Measurements from ENCODE around the gene ADGRG4.

DNA sequence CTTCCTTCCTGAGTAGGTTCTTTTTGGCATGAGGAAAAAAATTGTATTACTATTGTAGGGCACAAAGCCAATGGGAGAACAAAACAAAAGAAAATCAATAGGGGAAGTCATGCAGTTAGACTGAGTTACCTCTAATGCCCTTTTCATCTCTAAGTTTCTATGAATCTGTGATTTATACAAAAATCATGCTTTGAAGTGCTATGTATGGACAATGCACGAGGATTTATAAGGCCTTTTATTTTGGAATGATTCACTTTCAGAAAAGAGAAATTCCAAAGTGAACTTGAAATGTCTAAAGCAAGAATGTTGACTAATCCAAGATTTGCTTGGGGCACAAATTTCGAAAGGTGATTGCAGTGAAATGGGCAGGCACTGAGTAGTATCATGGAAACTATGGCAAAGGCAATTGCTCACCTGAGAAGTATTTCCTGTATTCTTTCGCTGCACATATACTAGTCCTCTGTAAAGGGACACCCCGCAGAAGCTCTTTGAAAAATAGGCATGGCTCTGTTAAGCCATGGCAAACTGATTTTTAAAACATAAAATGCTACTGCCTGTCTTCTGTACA is 52.8 kb downstream of the ADGRG4 start:
- TF ChIP-seq, protein P1, sequence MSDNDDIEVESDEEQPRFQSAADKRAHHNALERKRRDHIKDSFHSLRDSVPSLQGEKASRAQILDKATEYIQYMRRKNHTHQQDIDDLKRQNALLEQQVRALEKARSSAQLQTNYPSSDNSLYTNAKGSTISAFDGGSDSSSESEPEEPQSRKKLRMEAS (IDR thresholded peaks at IDR 0.05), result no peak
- TF ChIP-seq, protein P2, sequence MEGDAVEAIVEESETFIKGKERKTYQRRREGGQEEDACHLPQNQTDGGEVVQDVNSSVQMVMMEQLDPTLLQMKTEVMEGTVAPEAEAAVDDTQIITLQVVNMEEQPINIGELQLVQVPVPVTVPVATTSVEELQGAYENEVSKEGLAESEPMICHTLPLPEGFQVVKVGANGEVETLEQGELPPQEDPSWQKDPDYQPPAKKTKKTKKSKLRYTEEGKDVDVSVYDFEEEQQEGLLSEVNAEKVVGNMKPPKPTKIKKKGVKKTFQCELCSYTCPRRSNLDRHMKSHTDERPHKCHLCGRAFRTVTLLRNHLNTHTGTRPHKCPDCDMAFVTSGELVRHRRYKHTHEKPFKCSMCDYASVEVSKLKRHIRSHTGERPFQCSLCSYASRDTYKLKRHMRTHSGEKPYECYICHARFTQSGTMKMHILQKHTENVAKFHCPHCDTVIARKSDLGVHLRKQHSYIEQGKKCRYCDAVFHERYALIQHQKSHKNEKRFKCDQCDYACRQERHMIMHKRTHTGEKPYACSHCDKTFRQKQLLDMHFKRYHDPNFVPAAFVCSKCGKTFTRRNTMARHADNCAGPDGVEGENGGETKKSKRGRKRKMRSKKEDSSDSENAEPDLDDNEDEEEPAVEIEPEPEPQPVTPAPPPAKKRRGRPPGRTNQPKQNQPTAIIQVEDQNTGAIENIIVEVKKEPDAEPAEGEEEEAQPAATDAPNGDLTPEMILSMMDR (IDR thresholded peaks at IDR 0.05; ENCODE audit: control extremely low read depth in 1 of 3, insufficient read depth in 1 of 3, low read depth in 1 of 3, low read length in 3 of 3), result no peak
- TF ChIP-seq YY1 (IDR thresholded peaks at IDR 0.05; ENCODE audit: low read depth, low read length) (no peak), KDM1A (IDR thresholded peaks at IDR 0.05; ENCODE audit: borderline replicate concordance, low read length) (no peak), POLR2A (IDR thresholded peaks at IDR 0.05; ENCODE audit: control extremely low read depth in 1 of 2, low read depth in 2 of 2, low read length in 2 of 2) (no peak), RFX5 (IDR thresholded peaks at IDR 0.05; ENCODE audit: borderline replicate concordance, low read depth, low read length) (no peak), POLR2AphosphoS5 (IDR thresholded peaks at IDR 0.05; ENCODE audit: low read depth, low read length) (no peak), BRCA1 (IDR thresholded peaks at IDR 0.05; ENCODE audit: low read depth, low read length) (no peak), RAD21 (IDR thresholded peaks at IDR 0.05 in 1 of 2, conservative IDR thresholded peaks at IDR 0.05 in 1 of 2; ENCODE audit: low read depth in 2 of 2, low read length in 2 of 2) (no peak), CBX5 (IDR thresholded peaks at IDR 0.05; ENCODE audit: low read depth, low read length) (no peak), EZH2 (IDR thresholded peaks at IDR 0.05; ENCODE audit: low read depth, low read length, severe bottlenecking) (no peak)
